ENCODE measurements around the gene TUBB4A. TPM values are rescaled to one million over a fixed set of nuclear protein-coding genes. Genes with fewer than 3 reads are reported as not detected.

Gene TUBB4A
- total and polyA plus RNA-seq, 10 of the 15 experiments (the other 5 are each of a cell fraction or from before 2014, with no cell fraction given): 0.29 to 22.4 (median 3.8) TPM

DNA sequence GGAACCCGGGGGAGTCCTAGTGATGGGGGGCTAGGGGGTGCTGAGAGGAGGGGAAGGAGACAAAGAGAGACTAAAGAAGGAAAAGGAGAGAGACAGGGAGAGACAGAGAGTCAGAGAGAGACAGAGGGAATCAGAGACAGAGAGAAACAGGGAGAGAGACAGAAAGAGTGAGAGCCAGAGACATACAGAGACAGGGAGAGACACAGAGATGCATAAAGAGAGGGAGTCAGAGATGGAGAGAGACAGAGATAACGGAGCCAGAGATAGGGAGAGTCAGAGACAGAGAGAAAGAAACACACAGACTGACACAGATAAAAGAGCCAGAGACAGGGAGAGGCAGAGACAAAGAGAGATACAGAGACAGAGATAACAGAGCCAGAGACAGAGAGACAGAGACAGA, 27.2 kb upstream of the TUBB4A start:
- RAD21 ChIA-PET (ENCODE audit: unreplicated experiment): interaction anchor here (1.9 kb wide), 2 partner anchors 12 to 72 kb away, joined by 14 to 15 read pairs; no protein-coding TSS in a partner anchor
- H3K79me2 ChIP-seq (ENCODE audit: control insufficient read depth, insufficient read depth, low read length): peaks cover 50% of the 10 kb centered on the region
- in situ Hi-C loops (cut with MboI) (loop anchor here (10.0 kb wide), 1 partner anchor 1175 kb away; the partner anchor contains the start of gene FCER2), intact Hi-C loops (cut with micrococcal nuclease; ENCODE audit: unreplicated experiment) (loop anchor here (2.0 kb wide), 1 partner anchor 71 kb away; no protein-coding TSS in a partner anchor)
- no peak for ATAC-seq
- no TSS peak for BruUV-seq (replicated peaks)
- WGBS (ENCODE audit: insufficient coverage, insufficient replicate concordance, low lambda C conversion rate, missing lambda C conversion rate): 0% methylated on average over 1 of the region's 2 CpGs
- H3K9me3 ChIP-seq (replicated peaks; ENCODE audit: control insufficient read depth, insufficient read depth, low read length): no peaks in the 10 kb centered on the region
- H3K27ac ChIP-seq (ENCODE audit: control insufficient read depth, insufficient read depth): peak overlapping the region; percentile 83
- SMC1A ChIA-PET (ENCODE audit: uncharacterized antibody, unreplicated experiment): no interaction called here
- POLR2A ChIA-PET: interaction anchor here (0.6 to 1.4 kb wide), 2 partner anchors 9 to 62 kb away, joined by 3 read pairs; partner anchors contain the start of gene CD70
- no peak for FAIRE-seq
- DNase-seq (ENCODE audit: low read depth, low spot score): no peak
- peaks cover 0 to 2% of the 10 kb centered on the region in 2 experiments; a peak in 1 of 4 replicates for H3K36me3 ChIP-seq (ENCODE audit: control insufficient read depth in 2 of 2, insufficient read depth in 2 of 2, low read length in 1 of 2)
- CTCF ChIA-PET: no interaction called here
- H3K27me3 ChIP-seq (replicated peaks in 1 of 2; ENCODE audit: control insufficient read depth in 2 of 2, insufficient read depth in 2 of 2, low read length in 1 of 2): no peaks in the 10 kb centered on the region
- no peaks in the 10 kb centered on the region for H4K20me1 ChIP-seq (ENCODE audit: control insufficient read depth, insufficient read depth)
- TF ChIP-seq IKZF1 (conservative IDR thresholded peaks at IDR 0.05): no peak
- 0 out of 2 replicates have a peak, but pooled peaks have one; percentile 22 for TF ChIP-seq HDGF (IDR thresholded peaks at IDR 0.05)
- TF ChIP-seq, protein P1, sequence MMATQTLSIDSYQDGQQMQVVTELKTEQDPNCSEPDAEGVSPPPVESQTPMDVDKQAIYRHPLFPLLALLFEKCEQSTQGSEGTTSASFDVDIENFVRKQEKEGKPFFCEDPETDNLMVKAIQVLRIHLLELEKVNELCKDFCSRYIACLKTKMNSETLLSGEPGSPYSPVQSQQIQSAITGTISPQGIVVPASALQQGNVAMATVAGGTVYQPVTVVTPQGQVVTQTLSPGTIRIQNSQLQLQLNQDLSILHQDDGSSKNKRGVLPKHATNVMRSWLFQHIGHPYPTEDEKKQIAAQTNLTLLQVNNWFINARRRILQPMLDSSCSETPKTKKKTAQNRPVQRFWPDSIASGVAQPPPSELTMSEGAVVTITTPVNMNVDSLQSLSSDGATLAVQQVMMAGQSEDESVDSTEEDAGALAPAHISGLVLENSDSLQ (IDR thresholded peaks at IDR 0.05): no peak
- no peak for TF ChIP-seq BRCA1 (IDR thresholded peaks at IDR 0.05; ENCODE audit: low read depth, low read length)
- peaks cover 28% of the 10 kb centered on the region for H3K4me1 ChIP-seq (ENCODE audit: control insufficient read depth, insufficient read depth, low read length)
- H3K4me2 ChIP-seq (ENCODE audit: control insufficient read depth, insufficient read depth): peak overlapping the region; percentile 73
- no peak overlapping the region for H2AFZ ChIP-seq (ENCODE audit: control insufficient read depth, low read depth, low read length)
- H3K4me3 ChIP-seq: peak overlapping the region; percentile 99
- H3K9ac ChIP-seq (ENCODE audit: control insufficient read depth, insufficient read depth, low read length): peak overlapping the region; percentile 74; the same call in 1 of the 2 replicates

Data from GM12878 (cell line).